K562 (cell line): ENCODE results near the gene TLDC2. TPM values are rescaled to one million over a fixed set of nuclear protein-coding genes. Genes with fewer than 3 reads are reported as not detected.
A peak's percentile ranks its signal among the peaks of the same experiment; 100 is the strongest.

Experiments used
- ATF4 ChIP-seq: fragments of 450-650 bp; formaldehyde crosslinking; IDR thresholded peaks from 2 replicates; pipeline ENCODE4 v1.4.0; 2022; ENCODE audit warnings: mild to moderate bottlenecking, moderate library complexity
- GTF3C2 ChIP-seq: IDR thresholded peaks from 3 replicates; pipeline ENCODE4 v1.6.1; 2011; ENCODE audit warnings: borderline replicate concordance, mild to moderate bottlenecking, moderate library complexity; ENCODE audit not compliant: insufficient read length; ENCODE audit errors: extremely low read depth
- HCFC1 ChIP-seq: IDR thresholded peaks from 2 replicates; pipeline ENCODE4 v1.6.1; 2012; ENCODE audit warnings: low read depth, low read length, improper control_type of control experiment
- HOXB6 ChIP-seq: fragments of 250-450 bp; sonication (Bioruptor Pico); IDR thresholded peaks from 2 replicates; pipeline ENCODE4 v1.5.1; 2022; ENCODE audit warnings: mild to moderate bottlenecking, borderline replicate concordance
- KLF1 ChIP-seq: fragments of 450-650 bp; IDR thresholded peaks from 2 replicates; pipeline ENCODE4 v1.6.1; 2016; ENCODE audit warnings: missing genetic modification characterization, missing compliant biosample characterization
- MXI1 ChIP-seq: IDR thresholded peaks from 2 replicates; pipeline ENCODE4 v1.6.1; 2011; ENCODE audit warnings: low read depth, mild to moderate bottlenecking, improper control_type of control experiment, low read length
- MYBL2 ChIP-seq, 2 experiments: fragments of 450-650 bp in 1 of 2; sonication (generic) in 1 of 2; formaldehyde crosslinking in 1 of 2; IDR thresholded peaks; 2 replicates each; pipeline versions ENCODE4 v1.6.1 to v1.8.1; 2017 to 2022; ENCODE audit warnings: borderline replicate concordance in 1 of 2, inconsistent platforms in 1 of 2, low read depth in 1 of 2, mild to moderate bottlenecking in 1 of 2, missing genetic modification reagents in 1 of 2, moderate library complexity in 1 of 2
- NFXL1 ChIP-seq: fragments of 450-650 bp; formaldehyde crosslinking; IDR thresholded peaks from 2 replicates; pipeline ENCODE4 v1.4.0; 2021; ENCODE audit warnings: mild to moderate bottlenecking
- SP1 ChIP-seq: sonication (generic); formaldehyde crosslinking; IDR thresholded peaks from 2 replicates; pipeline ENCODE4 v1.8.1; 2022; ENCODE audit warnings: mild to moderate bottlenecking, missing genetic modification reagents
- ZBTB11 ChIP-seq, 3 experiments: fragments of 200-800 bp in 1 of 3; fragments of 250-450 bp in 1 of 3; fragments of 450-650 bp in 1 of 3; sonication (Bioruptor Pico) in 1 of 3; sonication (Bioruptor generic) in 1 of 3; formaldehyde crosslinking in 1 of 3; IDR thresholded peaks; 2 replicates each; pipeline versions ENCODE4 v1.6.1 to v1.8.0; 2016 to 2022; ENCODE audit warnings: mild to moderate bottlenecking in 2 of 3, missing genetic modification characterization in 2 of 3, missing compliant biosample characterization in 1 of 3, moderate library complexity in 1 of 3
- ZBTB34 ChIP-seq: fragments of 250-450 bp; sonication (Bioruptor Pico); IDR thresholded peaks from 2 replicates; pipeline ENCODE4 v1.8.0; 2021; ENCODE audit warnings: mild to moderate bottlenecking, moderate library complexity
- ZBTB5 ChIP-seq: fragments of 450-650 bp; IDR thresholded peaks from 2 replicates; pipeline ENCODE4 v1.6.1; 2017; ENCODE audit warnings: antibody characterized with exemption
- ZEB2 ChIP-seq: fragments of 450-650 bp; IDR thresholded peaks from 2 replicates; pipeline ENCODE4 v1.6.1; 2016
- ZKSCAN1 ChIP-seq: fragments of 150-350 bp; IDR thresholded peaks from 2 replicates; pipeline ENCODE4 v1.6.1; 2016; ENCODE audit warnings: low read depth, low read length
- ZNF277 ChIP-seq: fragments of 250-450 bp; sonication (Bioruptor Pico); IDR thresholded peaks from 2 replicates; pipeline ENCODE4 v1.8.0; 2022; ENCODE audit warnings: inconsistent platforms, mild to moderate bottlenecking, moderate library complexity, borderline replicate concordance
- ZNF551 ChIP-seq: fragments of 250-450 bp; sonication (Bioruptor Pico); IDR thresholded peaks from 2 replicates; pipeline ENCODE4 v1.5.0; 2021; ENCODE audit warnings: mild to moderate bottlenecking, moderate library complexity
- polyA plus RNA-seq, 8 experiments: library from polyadenylated mRNA; depleted of rRNA in 4 of 8; stranded (reverse) in 5 of 8; unstranded in 3 of 8; fragments of >200 nt; fragmentation: Nextera tagmentation in 2 of 8; fragmentation: Illumina TruSeq in 1 of 8; extraction: Ambion mirVana in 2 of 8; extraction: Trizol in 1 of 8; gene quantifications; 2 replicates each; pipeline versions ENCODE4 v1.2.1 to v1.2.3, GENCODE V29; 2011 to 2014; ENCODE audit warnings: inconsistent platforms in 1 of 8, missing spikeins in 1 of 8
- total RNA-seq, 7 experiments: library from RNA; depleted of rRNA in 6 of 7; stranded (reverse); fragments of >200 nt in 6 of 7; fragmentation: Illumina TruSeq in 2 of 7; extraction: Trizol in 2 of 7; gene quantifications; 2 replicates each; pipeline versions ENCODE4 v1.2.1 to v1.2.3, GENCODE V29; 2011 to 2021; ENCODE audit warnings: low replicate concordance in 1 of 7

TLDC2 gene
- total and polyA plus RNA-seq, 9 of the 15 experiments (the other 6 are each of a cell fraction or from before 2014, with no cell fraction given) = not detected

GRCh38 chr20:36861625-36861874 lies 14.4 kb upstream of the TLDC2 start (continued):
- TF ChIP-seq ZBTB5 (no peak), ZNF277 (CRISPR knock-in tag) (no peak), ZBTB11 (CRISPR knock-in tag; IDR thresholded peaks at IDR 0.05) (0 out of 6 replicates have a peak, but pooled peaks of 1 of the 3 experiments have one; percentile 14), ZEB2 (no peak), ZKSCAN1 (peak; percentile 96), NFXL1 (CRISPR knock-in tag) (no peak), ATF4 (CRISPR knock-in tag) (no peak), HOXB6 (CRISPR knock-in tag) (no peak), HCFC1 (no peak), GTF3C2 (no peak), ZBTB34 (CRISPR knock-in tag) (no peak), ZNF551 (no peak), KLF1 (tag) (no peak), SP1 (CRISPR knock-in tag) (no peak), MYBL2 (IDR thresholded peaks at IDR 0.05; ENCODE audit: low read depth) (no peak), MYBL2 (CRISPR knock-in tag; IDR thresholded peaks at IDR 0.05; ENCODE audit: borderline replicate concordance) (no peak), MXI1 (no peak)
